HepG2 (cell line): ENCODE measurements around the gene RPL23. TPM values are rescaled to one million over a fixed set of nuclear protein-coding genes. Genes with fewer than 3 reads are reported as not detected.

Experiments
- DBP ChIP-seq: sonication (generic); formaldehyde crosslinking; IDR thresholded peaks from 2 replicates; pipeline ENCODE4 v1.4.0; 2020; ENCODE audit warnings: missing genetic modification reagents; ENCODE audit errors: not compliant biosample characterization
- GATA4 ChIP-seq: sonication (generic); IDR thresholded peaks from 2 replicates; pipeline ENCODE4 v1.6.1; 2016; ENCODE audit warnings: antibody characterized with exemption, low read depth, borderline replicate concordance
- NR2F2 ChIP-seq: IDR thresholded peaks from 2 replicates; pipeline ENCODE4 v1.6.1; 2012; ENCODE audit warnings: low read depth, inconsistent platforms, borderline replicate concordance
- ZBTB2 ChIP-seq: sonication (generic); formaldehyde crosslinking; IDR thresholded peaks from 2 replicates; pipeline ENCODE4 v1.8.0; 2022; ENCODE audit warnings: low read depth, missing genetic modification reagents
- ZNF7 ChIP-seq: IDR thresholded peaks from 2 replicates; pipeline ENCODE4 v1.6.1; 2016; ENCODE audit warnings: missing biosample characterization, missing genetic modification reagents
- polyA plus RNA-seq, 8 experiments: library from polyadenylated mRNA; depleted of rRNA in 3 of 8; stranded (reverse) in 7 of 8; unstranded in 1 of 8; fragments of >200 nt; fragmentation: Illumina TruSeq in 4 of 8; extraction: Trizol in 4 of 8; gene quantifications; 2 replicates each; pipeline versions ENCODE4 v1.2.1 to v1.2.3, GENCODE V29; 2011 to 2016; ENCODE audit warnings: low read depth in 4 of 8, missing spikeins in 1 of 8, mixed read lengths in 1 of 8; ENCODE audit not compliant: insufficient read depth in 1 of 8
- total RNA-seq, 5 experiments: library from RNA; depleted of rRNA; stranded (reverse); fragments of >200 nt; fragmentation: Illumina TruSeq; extraction: Trizol; gene quantifications; 2 replicates each; pipeline ENCODE4 v1.2.3, GENCODE V29; 2016; ENCODE audit warnings: low read depth in 1 of 5
- TF ChIP-seq, protein P1 (sequence below): sonication (generic); formaldehyde crosslinking; IDR thresholded peaks from 2 replicates; pipeline ENCODE4 v1.8.0; 2022; ENCODE audit warnings: missing genetic modification reagents, mild to moderate bottlenecking, inconsistent platforms, borderline replicate concordance
- TF ChIP-seq, protein P2 (sequence below): sonication (generic); formaldehyde crosslinking; IDR thresholded peaks from 2 replicates; pipeline ENCODE4 v1.4.0; 2020; ENCODE audit warnings: mild to moderate bottlenecking, missing genetic modification reagents

RPL23 gene
- total and polyA plus RNA-seq, 2 of the 13 experiments (the other 11 are each of a cell fraction or from before 2014, with no cell fraction given): 2,790 to 4,860 TPM

DNA sequence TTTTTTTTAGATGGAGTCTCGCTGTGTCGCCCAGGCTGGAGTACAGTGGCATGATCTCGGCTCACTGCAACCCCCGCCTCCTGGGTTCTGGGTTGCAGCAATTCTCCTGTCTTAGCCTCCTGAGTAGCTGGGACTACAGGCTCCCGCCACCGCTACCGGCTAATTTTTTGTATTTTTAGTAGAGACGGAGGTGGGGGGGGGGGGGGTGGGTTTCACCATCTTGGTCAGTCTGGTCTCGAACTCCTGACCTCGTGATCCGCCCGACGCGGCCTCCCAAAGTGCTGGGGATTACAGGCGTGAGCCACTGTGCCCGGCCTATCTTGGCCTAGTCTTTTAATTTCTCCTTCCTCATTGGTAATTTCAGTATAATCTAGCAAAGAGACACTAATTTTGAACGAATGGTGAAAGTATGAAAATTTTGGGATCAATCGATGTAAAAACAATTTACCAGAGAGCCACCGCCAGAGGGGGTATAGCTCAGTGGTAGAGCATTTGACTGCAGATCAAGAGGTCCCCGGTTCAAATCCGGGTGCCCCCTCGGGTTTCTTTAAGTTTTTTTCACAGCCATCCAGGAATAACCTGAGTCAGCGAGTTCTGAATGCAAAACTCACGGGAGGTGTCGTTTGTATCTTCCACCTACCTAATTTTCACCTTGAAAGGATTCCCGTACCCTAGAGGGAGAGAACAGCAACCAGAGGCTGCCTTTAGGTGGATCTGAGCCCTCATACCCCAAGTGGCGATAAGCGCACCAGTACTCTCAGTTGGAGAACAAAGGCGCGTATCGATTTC, 13.9 kb upstream of the RPL23 start (continued):
- TF ChIP-seq ZBTB2 (CRISPR knock-in tag) (no peak), NR2F2 (peak; percentile 60), DBP (CRISPR knock-in tag) (peak; percentile 26), GATA4 (peak; percentile 49), ZNF7 (no peak)
- TF ChIP-seq, protein P1, sequence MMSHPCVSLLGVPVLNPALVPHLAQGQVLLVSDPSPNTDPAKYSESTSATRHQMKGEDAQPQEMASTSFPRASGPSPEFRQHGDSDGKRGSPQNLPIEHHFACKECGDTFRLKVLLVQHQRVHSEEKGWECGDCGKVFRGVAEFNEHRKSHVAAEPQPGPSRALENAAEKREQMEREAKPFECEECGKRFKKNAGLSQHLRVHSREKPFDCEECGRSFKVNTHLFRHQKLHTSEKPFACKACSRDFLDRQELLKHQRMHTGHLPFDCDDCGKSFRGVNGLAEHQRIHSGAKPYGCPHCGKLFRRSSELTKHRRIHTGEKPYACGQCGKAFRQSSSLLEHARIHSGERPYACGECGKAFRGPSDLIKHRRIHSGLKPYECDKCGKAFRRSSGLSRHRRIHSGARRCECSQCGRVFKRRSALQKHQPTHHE (CRISPR knock-in tag): no peak; the same call in 1 of the 2 replicates
- TF ChIP-seq, protein P2, sequence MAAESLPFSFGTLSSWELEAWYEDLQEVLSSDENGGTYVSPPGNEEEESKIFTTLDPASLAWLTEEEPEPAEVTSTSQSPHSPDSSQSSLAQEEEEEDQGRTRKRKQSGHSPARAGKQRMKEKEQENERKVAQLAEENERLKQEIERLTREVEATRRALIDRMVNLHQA (CRISPR knock-in tag): peak; percentile 85; the same call in 1 of the 2 replicates
